GM13976 (cell line): ENCODE data around the gene SRD5A3.

ENCODE experiments used
- DNase-seq: peaks from one replicate; pipeline ENCODE4 v3.0.0; 2012; ENCODE audit warnings: low spot score
- in situ Hi-C: fragments of 300-500 bp; cut with MboI; formaldehyde crosslinking; loops from one replicate; pipeline ENCODE4 v1.12.0; 2022; ENCODE audit warnings: low sequenced_read_pairs, mixed read lengths, inconsistent platforms; ENCODE audit not compliant: unreplicated experiment
- TF ChIP-seq, protein P1 (sequence below): IDR thresholded peaks from 2 replicates; pipeline ENCODE4 v1.5.1; 2012; ENCODE audit warnings: borderline replicate concordance, mild to moderate bottlenecking; ENCODE audit not compliant: insufficient read depth; ENCODE audit errors: extremely low read depth, missing control alignments, control extremely low read depth

SRD5A3 gene

GRCh38 chr4:55410431-55410830 is 64.4 kb downstream of the SRD5A3 start:
- no peak for DNase-seq
- in situ Hi-C loops: no loop called here
- TF ChIP-seq, protein P1, sequence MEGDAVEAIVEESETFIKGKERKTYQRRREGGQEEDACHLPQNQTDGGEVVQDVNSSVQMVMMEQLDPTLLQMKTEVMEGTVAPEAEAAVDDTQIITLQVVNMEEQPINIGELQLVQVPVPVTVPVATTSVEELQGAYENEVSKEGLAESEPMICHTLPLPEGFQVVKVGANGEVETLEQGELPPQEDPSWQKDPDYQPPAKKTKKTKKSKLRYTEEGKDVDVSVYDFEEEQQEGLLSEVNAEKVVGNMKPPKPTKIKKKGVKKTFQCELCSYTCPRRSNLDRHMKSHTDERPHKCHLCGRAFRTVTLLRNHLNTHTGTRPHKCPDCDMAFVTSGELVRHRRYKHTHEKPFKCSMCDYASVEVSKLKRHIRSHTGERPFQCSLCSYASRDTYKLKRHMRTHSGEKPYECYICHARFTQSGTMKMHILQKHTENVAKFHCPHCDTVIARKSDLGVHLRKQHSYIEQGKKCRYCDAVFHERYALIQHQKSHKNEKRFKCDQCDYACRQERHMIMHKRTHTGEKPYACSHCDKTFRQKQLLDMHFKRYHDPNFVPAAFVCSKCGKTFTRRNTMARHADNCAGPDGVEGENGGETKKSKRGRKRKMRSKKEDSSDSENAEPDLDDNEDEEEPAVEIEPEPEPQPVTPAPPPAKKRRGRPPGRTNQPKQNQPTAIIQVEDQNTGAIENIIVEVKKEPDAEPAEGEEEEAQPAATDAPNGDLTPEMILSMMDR: no peak

DNA sequence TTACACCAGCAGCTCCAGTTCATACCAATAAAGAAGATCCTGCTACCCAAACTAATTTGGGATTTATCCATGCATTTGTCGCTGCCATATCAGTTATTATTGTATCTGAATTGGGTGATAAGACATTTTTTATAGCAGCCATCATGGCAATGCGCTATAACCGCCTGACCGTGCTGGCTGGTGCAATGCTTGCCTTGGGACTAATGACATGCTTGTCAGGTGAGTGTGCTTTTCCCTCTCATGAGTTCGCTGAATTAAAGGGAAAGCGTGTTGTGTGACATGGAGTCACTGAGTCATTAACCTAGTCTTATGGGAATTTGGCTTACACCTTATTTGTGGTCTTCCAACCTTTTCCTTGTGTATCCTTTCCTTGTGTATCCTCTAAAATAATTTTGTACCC is 65.6 kb downstream of the SRD5A3 start:
- in situ Hi-C loops: no loop called here

DNA sequence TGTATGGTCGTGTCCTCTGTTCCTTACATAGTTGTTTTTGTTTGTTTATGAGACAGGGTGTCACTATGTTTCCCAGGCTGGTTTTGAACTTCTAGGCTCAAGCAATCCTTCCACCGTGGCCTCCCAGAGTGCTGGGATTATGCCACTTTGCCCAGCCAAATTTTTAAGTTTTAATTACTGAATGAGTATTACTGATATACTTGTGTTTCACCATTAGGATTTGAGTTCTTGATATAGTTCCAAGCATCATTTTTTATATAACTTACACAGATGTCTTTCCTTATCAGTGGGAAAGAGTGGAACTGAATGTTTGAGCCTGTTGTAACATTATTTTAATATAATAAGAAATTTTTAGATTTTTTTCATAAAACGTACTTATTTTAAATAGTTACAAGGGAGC is 70.1 kb downstream of the SRD5A3 start:
- in situ Hi-C loops: no loop called here
- TF ChIP-seq, protein P1: no peak
- no peak for DNase-seq

More for the DNA sequence above, 65.6 kb downstream of the SRD5A3 start:
- DNase-seq: no peak
- TF ChIP-seq, protein P1: no peak
